Measurements from ENCODE around the gene NPIPB6. TPM values are rescaled to one million over a fixed set of nuclear protein-coding genes. Genes with fewer than 3 reads are reported as not detected.
"Not testable (repeated sequence)": the region's sequence is repeated elsewhere in the genome, so short reads cannot be mapped to it uniquely, and the experiment has no call there.

NPIPB6 gene
- total RNA-seq = 10 to 100 TPM in 2 of 7 donors, 1 to 10 TPM in 3, under 1 TPM in 1, not detected in 1; 0.36 to 12.5 (median 6.0) TPM
- 1 to 10 TPM in 1 of 3 donors, under 1 TPM in 2; 0.58 to 1.0 (median 0.59) TPM for polyA plus RNA-seq
- long read RNA-seq, donor 1 = 0 reads
- long read RNA-seq, donor 2 = 0 reads

- intact Hi-C loops (cut with DNase I; ENCODE audit: low total_unique reads); DNase-seq; H3K27me3 ChIP-seq (replicated peaks in 1 of 7); H3K36me3 ChIP-seq; H3K9me3 ChIP-seq; H3K27ac ChIP-seq; H3K4me1 ChIP-seq; H3K4me3 ChIP-seq: not testable (repeated sequence)
- WGBS, 5 donors = no CpG with 5 or more reads among the region's 5 CpGs
Observed at GRCh38 chr16:28363408-28363807, at the start of gene NPIPB6. NPIPB6 (minus strand) TSS chr16:28363508; CDS start chr16:28362822, 686 bp downstream.

- intact Hi-C loops (cut with DNase I; ENCODE audit: low total_unique reads); H3K4me1 ChIP-seq; H3K36me3 ChIP-seq; DNase-seq; H3K27me3 ChIP-seq (replicated peaks in 1 of 7); H3K9me3 ChIP-seq; H3K27ac ChIP-seq: not testable (repeated sequence)
- H3K4me3 ChIP-seq = peak within 1 kb of the TSS in 4 of 8 donors; percentile 20 to 52 (median 35)
- no CpG with 5 or more reads among the region's 66 CpGs for WGBS, 5 donors
Observed at GRCh38 chr16:28403220-28404072, 40.1 kb upstream of the NPIPB6 start, which contains the start of gene EIF3CL. EIF3CL (minus strand) TSS chr16:28403841; CDS start chr16:28403618, 223 bp downstream.

- H3K4me3 ChIP-seq; intact Hi-C loops (cut with DNase I; ENCODE audit: low total_unique reads); DNase-seq; H3K9me3 ChIP-seq; H3K27ac ChIP-seq; H3K36me3 ChIP-seq; H3K27me3 ChIP-seq (replicated peaks in 1 of 7); H3K4me1 ChIP-seq: not testable (repeated sequence)
- no CpG with 5 or more reads among the region's 5 CpGs for WGBS, 5 donors
Observed at GRCh38 chr16:28392054-28392453, 28.7 kb upstream of the NPIPB6 start.

GRCh38 chr16:28382177-28382867, 19.0 kb upstream of the NPIPB6 start:
- DNase-seq; H3K27me3 ChIP-seq (replicated peaks in 1 of 7); H3K4me3 ChIP-seq; H3K36me3 ChIP-seq; intact Hi-C loops (cut with DNase I; ENCODE audit: low total_unique reads); H3K9me3 ChIP-seq; H3K4me1 ChIP-seq; H3K27ac ChIP-seq: not testable (repeated sequence)
- WGBS, 5 donors = 85 to 100% (median 89%) methylated on average over 1 to 2 of the region's 10 CpGs; no CpG with 5 or more reads in 2 of the 5 donors

GRCh38 chr16:28377822-28378221, 14.5 kb upstream of the NPIPB6 start:
- H3K27me3 ChIP-seq (replicated peaks in 1 of 7); H3K9me3 ChIP-seq; intact Hi-C loops (cut with DNase I; ENCODE audit: low total_unique reads); H3K27ac ChIP-seq; H3K4me1 ChIP-seq; H3K4me3 ChIP-seq: not testable (repeated sequence)
- WGBS, 5 donors = 69 to 97% (median 85%) methylated on average over 4 to 9 of the region's 10 CpGs
- peaks cover 0 to 11% (median 0%) of the 10 kb centered on the region in 6 donors for H3K36me3 ChIP-seq
- DNase-seq = peak; percentile 25

- H3K27me3 ChIP-seq (replicated peaks in 1 of 7); H3K4me1 ChIP-seq; H3K27ac ChIP-seq; intact Hi-C loops (cut with DNase I; ENCODE audit: low total_unique reads); H3K9me3 ChIP-seq; H3K4me3 ChIP-seq: not testable (repeated sequence)
- WGBS, 5 donors = 84 to 98% (median 96%) methylated on average over 5 to 28 of the region's 38 CpGs; no CpG with 5 or more reads in 1 of the 5 donors
- peaks cover 0 to 11% (median 0%) of the 10 kb centered on the region in 6 donors for H3K36me3 ChIP-seq
- DNase-seq = peak; percentile 38
Observed at GRCh38 chr16:28377108-28377625, 13.9 kb upstream of the NPIPB6 start.

- intact Hi-C loops (cut with DNase I; ENCODE audit: low total_unique reads); H3K27me3 ChIP-seq (replicated peaks in 1 of 7); H3K9me3 ChIP-seq; H3K27ac ChIP-seq; H3K4me3 ChIP-seq; H3K4me1 ChIP-seq; DNase-seq: not testable (repeated sequence)
- 0 to 10% (median 10%) methylated on average over 2 to 3 of the region's 8 CpGs; no CpG with 5 or more reads in 2 of the 5 donors for WGBS, 5 donors
- H3K36me3 ChIP-seq = peaks cover 0 to 11% (median 0%) of the 10 kb centered on the region in 6 donors
Observed at GRCh38 chr16:28375115-28375514, 11.8 kb upstream of the NPIPB6 start.

All from spleen (tissue), 13 donors.